Liver (tissue), 9 donors: ENCODE results near the gene ATP1B1. TPM values are rescaled to one million over a fixed set of nuclear protein-coding genes. Genes with fewer than 3 reads are reported as not detected.

Source experiments
- DNase-seq: peaks from one replicate; pipeline ENCODE4 v3.0.0-alpha.2; 2017; ENCODE audit warnings: low spot score
- H3K27ac ChIP-seq, 2 donors: one replicate each; pipeline ENCODE4 v1.7.0; 2013; ENCODE audit warnings: inconsistent platforms in 2 of 2, low read length in 2 of 2, control low read depth in 1 of 2, low read depth in 1 of 2, mild to moderate bottlenecking in 1 of 2
- H3K27me3 ChIP-seq, 4 donors: one replicate each; pipeline versions ENCODE4 v1.6.1 to v1.7.0; 2013; ENCODE audit warnings: low read length in 3 of 4, inconsistent platforms in 1 of 4, mild to moderate bottlenecking in 1 of 4, moderate library complexity in 1 of 4; ENCODE audit not compliant: control insufficient read depth in 4 of 4, insufficient read depth in 4 of 4
- H3K36me3 ChIP-seq, 4 donors: one replicate each; pipeline versions ENCODE4 v1.6.1 to v1.7.0; 2013; ENCODE audit warnings: low read length in 3 of 4, mild to moderate bottlenecking in 3 of 4, low read depth in 1 of 4, moderate library complexity in 1 of 4; ENCODE audit not compliant: control insufficient read depth in 4 of 4, insufficient read depth in 3 of 4
- H3K4me1 ChIP-seq, 4 donors: one replicate each; pipeline versions ENCODE4 v1.6.1 to v1.7.0; 2013; ENCODE audit warnings: low read length in 3 of 4, mild to moderate bottlenecking in 3 of 4, moderate library complexity in 1 of 4; ENCODE audit not compliant: control insufficient read depth in 4 of 4, insufficient read depth in 4 of 4
- H3K4me3 ChIP-seq, 3 donors: one replicate each; pipeline versions ENCODE4 v1.6.1 to v1.7.0; 2013; ENCODE audit warnings: low read length in 3 of 3, control low read depth in 1 of 3, low read depth in 1 of 3, mild to moderate bottlenecking in 1 of 3
- H3K9ac ChIP-seq, 2 donors: one replicate each; pipeline ENCODE4 v1.7.0; 2013; ENCODE audit warnings: low read length in 2 of 2, mild to moderate bottlenecking in 2 of 2, moderate library complexity in 2 of 2, control low read depth in 1 of 2, low read depth in 1 of 2
- H3K9me3 ChIP-seq, 4 donors: one replicate each; pipeline versions ENCODE4 v1.6.1 to v1.7.0; 2013; ENCODE audit warnings: low read length in 3 of 4; ENCODE audit not compliant: control insufficient read depth in 4 of 4
- GABPA ChIP-seq, 2 donors: IDR thresholded peaks in 1 of 2; conservative IDR thresholded peaks in 1 of 2; 2 replicates each; pipeline ENCODE4 v1.6.1; 2016; ENCODE audit warnings: antibody characterized with exemption in 2 of 2, mild to moderate bottlenecking in 1 of 2, moderate library complexity in 1 of 2
- HNF4A ChIP-seq, 2 donors: conservative IDR thresholded peaks; 2 replicates each; pipeline ENCODE4 v1.6.1; 2016; ENCODE audit warnings: antibody characterized with exemption in 2 of 2, mild to moderate bottlenecking in 2 of 2
- HNF4G ChIP-seq: IDR thresholded peaks from 2 replicates; pipeline ENCODE4 v1.6.1; 2016; ENCODE audit warnings: antibody characterized with exemption
- JUND ChIP-seq, 2 donors: IDR thresholded peaks; 2 replicates each; pipeline ENCODE4 v1.6.1; 2016; ENCODE audit warnings: antibody characterized with exemption in 2 of 2
- RAD21 ChIP-seq, 2 donors: IDR thresholded peaks; 2 replicates each; pipeline ENCODE4 v1.6.1; 2016; ENCODE audit warnings: antibody characterized with exemption in 2 of 2, mild to moderate bottlenecking in 2 of 2
- TAF1 ChIP-seq: conservative IDR thresholded peaks from 2 replicates; pipeline ENCODE4 v1.6.1; 2016; ENCODE audit warnings: antibody characterized with exemption, mild to moderate bottlenecking
- WGBS: extraction: QIAGEN DNeasy Blood & Tissue Kit; methylation state at CpG from one replicate; pipeline ENCODE4 v1.1.7; 2013; 5-methylcytosine and 5-hydroxymethylcytosine counted together
- polyA plus RNA-seq, 2 donors: library from polyadenylated mRNA; stranded (reverse) in 1 of 2; unstranded in 1 of 2; fragments of 200-250 nt in 1 of 2; fragments of >200 nt in 1 of 2; fragmentation: Nextera tagmentation in 1 of 2; extraction: Ambion mirVana in 1 of 2; gene quantifications; one replicate each; pipeline versions ENCODE4 v1.2.1 to v1.2.3, GENCODE V29; 2013 to 2015
- total RNA-seq, 2 donors: library from RNA; depleted of rRNA; stranded (reverse); fragments of >200 nt; gene quantifications; one replicate each; pipeline ENCODE4 v1.2.3, GENCODE V29; 2014
- TF ChIP-seq, protein P1 (sequence below): fragments of 150-350 bp; IDR thresholded peaks from 2 replicates; pipeline ENCODE4 v1.5.1; 2017; ENCODE audit warnings: improper control_type of control experiment, low read depth, low read length; ENCODE audit not compliant: missing input control
- TF ChIP-seq, protein P2 (sequence below): IDR thresholded peaks from 2 replicates; pipeline ENCODE4 v1.6.1; 2016; ENCODE audit warnings: antibody characterized with exemption
- TF ChIP-seq, protein P3 (sequence below): IDR thresholded peaks from 2 replicates; pipeline ENCODE4 v1.6.1; 2016; ENCODE audit warnings: antibody characterized with exemption
- TF ChIP-seq, protein P4 (sequence below): IDR thresholded peaks from 2 replicates; pipeline ENCODE4 v1.6.1; 2016; ENCODE audit warnings: antibody characterized with exemption
- donor health status: healthy.
- donor health status: healthy.
- donor health status: healthy.
- donor health status: healthy.
- donor health status: healthy.

ATP1B1 gene
- total and polyA plus RNA-seq, 4 donors: 36.1 to 57.0 (median 46.5) TPM

DNA sequence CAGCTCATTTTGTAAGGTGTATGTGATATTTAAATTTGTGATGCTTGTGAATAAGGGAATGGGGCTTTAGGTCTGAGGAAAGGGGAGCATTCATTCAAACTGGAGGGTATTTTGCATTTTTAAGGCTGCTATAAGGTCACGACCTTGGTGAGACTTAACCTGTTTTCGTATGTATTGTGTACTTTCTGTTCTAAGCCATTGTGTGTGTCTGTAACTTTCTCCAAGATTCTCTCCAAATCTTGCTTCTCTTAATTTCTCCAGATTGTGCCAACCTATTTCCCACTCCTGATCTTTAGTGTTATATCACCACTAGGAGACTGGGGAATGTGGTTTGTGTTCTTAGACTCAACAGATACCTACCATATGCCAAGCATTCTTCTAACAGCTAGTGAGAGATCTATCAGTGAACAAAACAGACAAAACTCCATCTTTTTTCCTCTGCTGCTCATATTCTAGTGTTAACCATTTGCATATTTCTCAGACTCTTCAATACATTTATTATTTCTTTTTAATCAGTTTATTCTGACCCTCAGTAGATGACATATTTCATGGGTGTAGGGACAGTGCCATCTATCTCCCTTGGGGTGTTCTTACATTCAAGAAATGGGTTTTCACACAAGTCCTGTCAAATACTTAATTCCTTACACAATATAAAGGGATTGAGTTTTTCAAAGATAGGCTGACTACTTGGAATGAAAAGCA, 27.5 kb downstream of the ATP1B1 start:
- no peaks in the 10 kb centered on the region for H3K4me1 ChIP-seq
- TF ChIP-seq, protein P1, sequence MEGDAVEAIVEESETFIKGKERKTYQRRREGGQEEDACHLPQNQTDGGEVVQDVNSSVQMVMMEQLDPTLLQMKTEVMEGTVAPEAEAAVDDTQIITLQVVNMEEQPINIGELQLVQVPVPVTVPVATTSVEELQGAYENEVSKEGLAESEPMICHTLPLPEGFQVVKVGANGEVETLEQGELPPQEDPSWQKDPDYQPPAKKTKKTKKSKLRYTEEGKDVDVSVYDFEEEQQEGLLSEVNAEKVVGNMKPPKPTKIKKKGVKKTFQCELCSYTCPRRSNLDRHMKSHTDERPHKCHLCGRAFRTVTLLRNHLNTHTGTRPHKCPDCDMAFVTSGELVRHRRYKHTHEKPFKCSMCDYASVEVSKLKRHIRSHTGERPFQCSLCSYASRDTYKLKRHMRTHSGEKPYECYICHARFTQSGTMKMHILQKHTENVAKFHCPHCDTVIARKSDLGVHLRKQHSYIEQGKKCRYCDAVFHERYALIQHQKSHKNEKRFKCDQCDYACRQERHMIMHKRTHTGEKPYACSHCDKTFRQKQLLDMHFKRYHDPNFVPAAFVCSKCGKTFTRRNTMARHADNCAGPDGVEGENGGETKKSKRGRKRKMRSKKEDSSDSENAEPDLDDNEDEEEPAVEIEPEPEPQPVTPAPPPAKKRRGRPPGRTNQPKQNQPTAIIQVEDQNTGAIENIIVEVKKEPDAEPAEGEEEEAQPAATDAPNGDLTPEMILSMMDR: peak; percentile 29
- TF ChIP-seq RAD21 (IDR thresholded peaks at IDR 0.05) (peak; percentile 76), TAF1 (no peak), GABPA (IDR thresholded peaks at IDR 0.05 in 1 of 2, conservative IDR thresholded peaks at IDR 0.05 in 1 of 2) (no peak)
- no peak overlapping the region for H3K27ac ChIP-seq

DNA sequence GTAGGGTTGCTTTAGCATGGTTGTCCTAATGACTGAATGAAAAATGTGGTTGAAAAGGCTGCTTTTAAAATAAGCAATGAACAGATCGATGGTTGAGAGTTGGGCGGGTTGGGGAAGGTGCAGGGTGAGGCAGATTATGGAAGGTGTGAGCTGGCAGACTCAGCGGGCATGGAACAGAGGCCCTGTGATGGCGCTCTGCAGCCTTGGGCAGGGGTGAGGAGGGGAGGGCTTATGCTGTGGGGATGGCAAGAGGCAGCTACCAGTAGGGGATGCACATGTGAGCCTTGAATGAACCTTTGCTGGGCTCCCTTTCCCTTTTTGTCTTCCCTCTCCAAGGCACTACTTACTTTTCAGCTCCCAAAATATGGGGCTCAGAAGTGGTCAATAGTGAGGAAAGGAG, 30.9 kb downstream of the ATP1B1 start:
- 98% methylated on average over 4 of the region's 4 CpGs for WGBS
- peaks cover 0 to 4% (median 2%) of the 10 kb centered on the region in 4 donors for H3K4me1 ChIP-seq
- no peak for DNase-seq
- no peak overlapping the region for H3K4me3 ChIP-seq
- H3K9ac ChIP-seq: no peak overlapping the region
- no peaks in the 10 kb centered on the region for H3K27me3 ChIP-seq
- no peak for TF ChIP-seq RAD21 (IDR thresholded peaks at IDR 0.05)
- TF ChIP-seq, protein P2, sequence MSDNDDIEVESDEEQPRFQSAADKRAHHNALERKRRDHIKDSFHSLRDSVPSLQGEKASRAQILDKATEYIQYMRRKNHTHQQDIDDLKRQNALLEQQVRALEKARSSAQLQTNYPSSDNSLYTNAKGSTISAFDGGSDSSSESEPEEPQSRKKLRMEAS: no peak
- TF ChIP-seq, protein P3, sequence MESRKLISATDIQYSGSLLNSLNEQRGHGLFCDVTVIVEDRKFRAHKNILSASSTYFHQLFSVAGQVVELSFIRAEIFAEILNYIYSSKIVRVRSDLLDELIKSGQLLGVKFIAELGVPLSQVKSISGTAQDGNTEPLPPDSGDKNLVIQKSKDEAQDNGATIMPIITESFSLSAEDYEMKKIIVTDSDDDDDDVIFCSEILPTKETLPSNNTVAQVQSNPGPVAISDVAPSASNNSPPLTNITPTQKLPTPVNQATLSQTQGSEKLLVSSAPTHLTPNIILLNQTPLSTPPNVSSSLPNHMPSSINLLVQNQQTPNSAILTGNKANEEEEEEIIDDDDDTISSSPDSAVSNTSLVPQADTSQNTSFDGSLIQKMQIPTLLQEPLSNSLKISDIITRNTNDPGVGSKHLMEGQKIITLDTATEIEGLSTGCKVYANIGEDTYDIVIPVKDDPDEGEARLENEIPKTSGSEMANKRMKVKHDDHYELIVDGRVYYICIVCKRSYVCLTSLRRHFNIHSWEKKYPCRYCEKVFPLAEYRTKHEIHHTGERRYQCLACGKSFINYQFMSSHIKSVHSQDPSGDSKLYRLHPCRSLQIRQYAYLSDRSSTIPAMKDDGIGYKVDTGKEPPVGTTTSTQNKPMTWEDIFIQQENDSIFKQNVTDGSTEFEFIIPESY: no peak
- no peak for TF ChIP-seq JUND (IDR thresholded peaks at IDR 0.05)
- TF ChIP-seq, protein P4, sequence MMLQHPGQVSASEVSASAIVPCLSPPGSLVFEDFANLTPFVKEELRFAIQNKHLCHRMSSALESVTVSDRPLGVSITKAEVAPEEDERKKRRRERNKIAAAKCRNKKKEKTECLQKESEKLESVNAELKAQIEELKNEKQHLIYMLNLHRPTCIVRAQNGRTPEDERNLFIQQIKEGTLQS: no peak
- H3K9me3 ChIP-seq: no peaks in the 10 kb centered on the region
- peaks cover 1 to 11% (median 7%) of the 10 kb centered on the region in 4 donors for H3K36me3 ChIP-seq
- no peak overlapping the region for H3K27ac ChIP-seq

More for the DNA sequence above, 27.5 kb downstream of the ATP1B1 start:
- no peaks in the 10 kb centered on the region for H3K9me3 ChIP-seq
- WGBS: 83% methylated on average over 2 of the region's 2 CpGs
- peaks cover 7 to 35% (median 24%) of the 10 kb centered on the region in 4 donors for H3K36me3 ChIP-seq
- no peak for DNase-seq
- H3K4me3 ChIP-seq: no peak overlapping the region
- H3K27me3 ChIP-seq: no peaks in the 10 kb centered on the region
- no peak overlapping the region for H3K9ac ChIP-seq

DNA sequence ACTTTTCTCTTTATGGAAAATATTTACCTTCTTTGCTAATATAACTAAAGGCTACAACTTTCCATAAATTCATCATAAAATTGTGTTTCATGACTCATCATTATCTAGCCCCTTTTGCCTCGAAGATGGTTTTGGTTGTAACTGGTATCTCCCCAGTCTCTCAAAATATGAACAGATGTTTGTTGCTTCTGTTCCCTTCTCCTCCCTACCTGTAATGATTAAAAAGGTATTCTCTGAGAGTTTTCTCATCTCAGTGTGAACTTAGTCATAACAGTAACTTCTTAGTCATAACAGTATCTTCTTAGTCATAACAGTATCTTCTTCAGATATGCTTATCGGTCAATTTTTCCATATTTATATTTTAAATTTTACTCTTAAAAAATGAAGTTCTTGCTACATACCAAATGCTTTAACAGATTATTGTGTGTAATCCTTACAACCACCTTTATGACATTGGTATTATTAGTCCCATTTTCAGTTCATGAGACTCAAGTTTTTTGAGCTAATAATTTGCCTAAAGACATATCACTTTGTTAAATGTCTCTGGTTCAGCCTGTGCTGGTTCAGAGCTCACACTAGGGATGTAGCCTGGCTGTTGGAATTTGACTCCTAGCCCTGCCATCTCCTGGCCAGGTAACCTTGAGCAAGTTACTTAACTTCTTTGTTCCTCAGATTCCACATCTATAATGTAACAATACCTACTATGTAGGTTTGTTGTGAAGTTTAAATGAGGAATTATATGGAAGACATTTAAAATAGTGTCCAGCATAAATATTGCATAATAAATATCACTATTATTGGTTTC, 32.6 kb downstream of the ATP1B1 start:
- TF ChIP-seq HNF4G: no peak
- peak in 1 of 2 donors; percentile 28 for TF ChIP-seq HNF4A (conservative IDR thresholded peaks at IDR 0.05)
- peak in 1 of 2 donors; percentile 26 for TF ChIP-seq RAD21 (IDR thresholded peaks at IDR 0.05)
- no peak overlapping the region for H3K27ac ChIP-seq

More for the DNA sequence above, 32.6 kb downstream of the ATP1B1 start:
- Histone ChIP-seq H3K27me3 (no peaks in the 10 kb centered on the region), H3K9me3 (no peaks in the 10 kb centered on the region), H3K4me3 (no peak overlapping the region), H3K4me1 (peaks cover 0 to 9% (median 7%) of the 10 kb centered on the region in 4 donors), H3K36me3 (no peaks in the 10 kb centered on the region), H3K9ac (no peak overlapping the region)
- DNase-seq: no peak
- 89% methylated on average over 2 of the region's 2 CpGs for whole genome bisulfite sequencing
